NCI-H1105 treated with DMSO at 0.1 percent for 48 hours (cell line): ENCODE measurements around the gene EIF4E2.
"Not testable (repeated sequence)": the region's sequence is repeated elsewhere in the genome, so short reads cannot be mapped to it uniquely, and the experiment has no call there.

Experiments used
- DNase-seq: peaks from one replicate; lab custom pipeline; 2025; lab: John Stamatoyannopoulos, UW

Gene EIF4E2

DNA sequence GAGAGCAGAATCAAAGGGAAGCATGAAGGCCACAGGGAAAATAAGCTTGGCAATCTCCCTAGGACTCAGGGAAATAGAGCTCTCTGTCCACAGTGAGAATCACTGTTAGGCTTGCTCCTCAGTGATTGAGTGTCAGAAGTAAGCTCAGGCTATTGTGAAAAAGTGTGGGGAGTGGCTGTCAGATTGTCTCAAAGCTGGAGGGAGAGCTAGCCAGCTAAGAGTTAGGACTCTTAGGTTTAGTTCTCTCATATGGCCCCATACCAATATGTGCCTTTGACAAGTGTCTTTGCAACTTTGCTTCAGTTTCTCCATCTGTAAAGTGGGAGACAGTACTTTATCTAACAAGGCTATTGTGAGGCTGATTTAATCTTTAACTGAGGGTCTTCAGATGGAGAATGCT lies 17.2 kb downstream of the EIF4E2 start:
- no peak for DNase-seq

DNA sequence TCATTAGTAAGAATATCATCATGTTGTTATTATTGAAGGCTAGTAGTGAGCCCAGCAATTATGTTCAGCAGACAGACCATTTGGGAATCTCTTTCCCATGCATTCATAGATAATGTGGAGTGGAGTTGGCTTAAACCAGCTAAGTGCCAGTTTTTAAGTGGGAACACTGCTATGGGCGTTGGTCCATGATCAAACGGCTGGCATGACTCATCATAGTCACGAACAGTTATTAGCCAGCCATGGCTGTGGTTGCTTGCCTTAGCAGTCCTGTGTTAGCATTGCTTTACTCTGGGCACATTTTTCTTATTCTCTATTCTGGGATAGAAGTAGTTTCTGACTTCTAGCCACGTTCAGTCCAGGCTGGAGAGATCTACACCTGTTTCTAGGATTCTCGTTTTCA lies 17.7 kb downstream of the EIF4E2 start:
- no peak for DNase-seq

DNA sequence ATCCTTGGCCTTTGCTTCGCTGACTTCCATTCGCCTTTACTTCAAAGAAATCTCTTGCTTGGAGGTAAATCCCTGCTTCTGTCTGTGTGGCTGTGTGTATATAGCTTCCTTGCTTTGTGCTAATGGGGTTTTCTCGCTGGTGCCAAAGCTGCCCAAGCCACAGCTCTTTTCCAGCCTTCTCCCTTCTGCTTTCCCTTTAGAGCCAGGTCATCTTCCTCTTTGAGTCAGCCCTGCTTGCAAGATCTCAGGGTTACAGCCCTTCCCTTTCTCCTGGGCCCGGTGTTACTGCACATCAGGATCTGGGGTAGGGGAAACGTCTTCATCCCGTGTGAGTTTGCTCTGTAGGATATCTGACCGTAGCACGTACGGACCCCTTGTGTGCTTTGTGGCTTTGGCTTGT lies 19.1 kb downstream of the EIF4E2 start:
- no peak for DNase-seq

DNA sequence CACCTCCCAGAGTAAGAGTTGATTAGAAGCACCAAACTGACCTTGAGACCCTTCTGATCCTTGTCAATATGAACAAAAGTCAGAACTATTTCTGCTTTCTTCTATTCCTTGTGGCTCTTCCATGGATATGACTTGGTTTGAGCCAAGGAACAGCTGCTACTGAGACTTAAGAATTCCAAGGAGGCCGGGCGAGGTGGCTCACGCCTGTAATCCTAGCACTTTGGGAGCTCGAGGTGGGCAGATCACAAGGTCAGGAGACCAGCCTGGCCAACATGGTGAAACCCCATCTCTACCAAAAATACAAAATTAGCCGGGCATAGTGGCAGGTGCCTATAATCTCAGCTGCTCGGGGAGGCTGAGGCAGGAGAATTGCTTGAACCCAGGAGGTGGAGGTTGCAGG lies 20.0 kb downstream of the EIF4E2 start:
- DNase-seq = not testable (repeated sequence)

DNA sequence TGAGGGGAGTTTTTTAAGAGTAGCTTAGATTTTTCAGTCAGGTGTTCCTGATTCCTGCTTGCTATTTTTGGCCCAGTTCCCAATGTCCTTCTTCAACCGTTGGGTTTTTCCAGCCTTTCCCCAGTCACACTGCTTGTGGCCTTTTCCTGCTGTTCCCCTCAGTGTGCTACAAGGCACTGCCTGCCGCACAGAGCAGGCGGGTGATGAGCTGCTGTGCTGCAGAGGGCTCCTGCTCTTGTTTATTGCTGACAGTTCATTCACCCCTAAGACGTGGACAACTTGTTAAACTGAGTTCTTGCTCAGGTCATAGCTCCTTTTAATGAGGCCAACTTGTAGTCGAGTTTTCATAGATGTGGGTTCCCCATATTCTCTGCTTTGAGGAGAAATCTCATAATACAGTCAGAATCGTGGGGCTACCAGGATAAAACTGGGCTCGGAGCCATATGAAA lies 20.6 kb downstream of the EIF4E2 start:
- DNase-seq = no peak

DNA sequence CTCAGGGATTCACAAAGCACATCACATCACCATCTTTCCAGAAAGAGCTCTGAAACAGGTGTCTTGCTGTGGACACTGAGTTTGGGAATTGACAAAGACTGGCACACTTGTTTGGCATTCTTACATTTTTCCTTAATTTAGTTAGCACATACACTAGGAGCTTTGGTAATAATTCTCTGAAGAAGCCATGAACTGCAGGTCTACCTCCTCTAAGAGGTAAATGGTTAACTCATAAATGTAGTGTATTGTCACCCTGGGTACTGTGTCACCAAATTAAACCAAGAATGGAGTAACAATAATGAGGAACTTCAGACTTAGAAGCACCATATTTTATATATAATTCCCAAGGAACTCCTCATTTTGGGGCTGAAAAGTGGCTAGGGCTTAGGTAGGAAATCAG lies 22.6 kb downstream of the EIF4E2 start:
- no peak for DNase-seq

DNA sequence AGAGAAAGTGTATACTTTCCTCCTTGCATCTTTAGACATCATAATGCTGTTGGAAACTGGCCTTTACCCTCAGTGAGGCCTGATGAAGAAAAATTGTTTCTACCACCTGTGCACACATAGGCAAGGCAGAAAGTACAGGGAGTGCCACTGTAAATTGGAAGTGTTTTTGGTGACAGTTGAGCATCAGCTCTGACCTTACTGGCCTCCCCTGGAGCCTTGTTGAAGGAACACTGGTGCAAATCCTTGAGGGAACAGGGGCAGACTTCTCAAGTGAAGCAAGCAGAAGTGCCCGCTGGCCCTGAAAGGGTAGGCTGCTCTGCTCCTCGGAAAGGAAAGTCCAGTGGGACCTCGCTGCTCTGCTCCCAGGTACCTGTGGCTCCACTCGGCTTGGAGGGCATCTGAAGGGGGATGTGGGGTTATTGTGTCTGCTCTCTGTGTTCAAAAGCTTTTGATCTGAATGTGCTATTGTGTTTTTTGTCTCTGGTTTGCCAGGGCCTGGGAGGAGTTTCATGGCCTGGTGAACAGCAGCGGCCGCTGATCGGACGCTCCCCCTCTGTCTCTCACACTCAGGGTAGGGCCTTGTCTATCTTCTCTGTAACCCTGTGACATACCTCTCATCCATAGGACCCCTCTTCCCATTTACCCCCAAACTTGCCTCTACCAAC lies 23.4 kb downstream of the EIF4E2 start:
- DNase-seq = no peak

GRCh38 chr2:232574674-232575403 lies 24.4 kb downstream of the EIF4E2 start:
- no peak for DNase-seq

GRCh38 chr2:232575404-232575746 lies 24.9 kb downstream of the EIF4E2 start:
- DNase-seq = no peak

GRCh38 chr2:232576995-232577394 lies 26.5 kb downstream of the EIF4E2 start:
- no peak for DNase-seq

DNA sequence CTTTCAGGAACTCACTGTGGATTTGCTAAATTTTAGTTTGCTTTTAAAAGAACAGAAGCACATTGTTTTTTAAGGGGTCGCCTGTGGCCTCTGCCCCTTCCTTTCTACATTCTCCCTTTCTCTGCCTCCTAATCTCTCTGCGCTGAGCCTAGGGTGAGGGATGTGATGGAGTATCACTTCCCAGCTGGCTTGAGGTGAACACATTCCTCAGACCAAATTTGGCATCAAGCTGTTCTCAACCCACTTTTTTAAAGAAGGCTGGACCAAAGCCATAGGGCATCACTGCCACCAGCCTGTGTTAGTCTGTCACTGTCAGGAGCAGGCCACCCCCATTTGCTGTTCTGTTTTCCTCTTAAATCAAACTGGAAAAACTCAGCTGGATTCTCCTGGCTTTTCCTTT lies 27.4 kb downstream of the EIF4E2 start:
- no peak for DNase-seq

DNA sequence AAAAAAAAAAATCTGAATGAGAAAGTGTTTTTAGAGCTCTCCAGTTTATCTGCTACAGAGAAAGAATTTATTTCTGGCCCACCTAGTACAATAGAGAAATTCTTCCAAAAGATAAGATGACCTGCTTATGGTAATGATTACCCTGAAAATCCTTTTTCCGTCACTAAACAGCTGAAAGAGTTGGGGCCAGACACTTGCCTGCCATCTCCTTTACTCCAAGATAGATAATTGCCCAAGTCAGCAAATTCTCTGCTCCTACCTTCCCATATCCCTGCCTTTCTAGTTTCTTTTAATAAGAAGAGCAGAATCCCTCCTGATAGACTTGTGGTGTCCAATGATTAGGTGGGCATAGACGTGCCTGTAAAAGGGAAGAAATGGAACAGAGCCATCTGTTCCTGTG lies 28.1 kb downstream of the EIF4E2 start:
- no peak for DNase-seq

DNA sequence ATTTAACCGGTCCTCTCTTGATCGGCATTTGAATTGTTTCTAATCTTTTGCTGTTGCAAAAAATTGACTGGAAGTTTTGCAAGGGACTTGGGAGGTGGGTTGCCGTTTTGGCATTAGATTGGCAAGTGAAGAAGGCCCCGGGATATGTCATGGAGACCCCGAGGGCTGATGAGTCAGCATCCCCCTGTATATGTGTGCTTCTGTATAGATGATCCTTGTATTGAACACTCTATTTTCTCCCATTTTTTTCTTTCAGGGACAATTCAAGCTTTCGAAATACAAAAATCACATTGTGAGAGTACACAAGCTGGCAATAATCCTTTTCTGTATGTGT lies 30.1 kb downstream of the EIF4E2 start:
- no peak for DNase-seq

DNA sequence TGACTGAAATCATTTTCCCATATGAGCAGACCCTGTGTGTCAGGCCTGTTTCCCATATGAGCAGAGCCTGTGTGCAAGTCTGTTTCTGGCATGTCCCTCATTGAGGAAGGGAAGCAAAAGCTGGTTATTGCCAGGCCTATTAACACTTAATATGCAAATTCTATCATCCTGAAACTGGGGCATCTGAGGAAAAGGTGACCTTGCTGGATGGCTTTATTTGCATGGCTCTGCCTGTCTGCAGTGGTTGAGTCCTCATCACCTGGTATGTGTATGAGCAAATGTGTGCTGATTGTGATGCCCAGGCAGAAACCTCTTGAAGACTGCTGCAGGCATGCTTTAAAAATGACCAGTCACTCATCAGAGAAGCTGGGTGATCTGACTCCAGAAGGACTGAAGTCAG lies 31.2 kb downstream of the EIF4E2 start:
- no peak for DNase-seq

DNA sequence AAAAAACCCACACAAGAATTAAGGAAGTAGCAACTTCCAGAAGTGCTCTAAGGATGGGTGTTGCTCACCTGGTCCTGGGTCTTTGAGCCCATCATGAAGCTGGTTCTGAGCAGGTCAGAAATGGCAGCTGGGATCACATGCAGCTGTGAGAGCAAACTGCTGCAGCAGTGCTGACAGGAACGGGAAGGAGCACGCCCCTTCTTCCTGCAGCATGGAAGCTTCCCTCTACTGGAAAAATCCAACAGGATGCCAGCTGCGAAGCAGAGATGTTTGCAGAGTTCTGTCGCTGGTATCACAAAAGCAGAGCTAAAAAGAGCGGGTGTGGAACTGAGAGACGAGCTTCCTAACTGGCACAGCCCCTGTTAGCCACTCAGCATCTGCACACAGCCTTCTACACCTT lies 33.7 kb downstream of the EIF4E2 start:
- DNase-seq = no peak

DNA sequence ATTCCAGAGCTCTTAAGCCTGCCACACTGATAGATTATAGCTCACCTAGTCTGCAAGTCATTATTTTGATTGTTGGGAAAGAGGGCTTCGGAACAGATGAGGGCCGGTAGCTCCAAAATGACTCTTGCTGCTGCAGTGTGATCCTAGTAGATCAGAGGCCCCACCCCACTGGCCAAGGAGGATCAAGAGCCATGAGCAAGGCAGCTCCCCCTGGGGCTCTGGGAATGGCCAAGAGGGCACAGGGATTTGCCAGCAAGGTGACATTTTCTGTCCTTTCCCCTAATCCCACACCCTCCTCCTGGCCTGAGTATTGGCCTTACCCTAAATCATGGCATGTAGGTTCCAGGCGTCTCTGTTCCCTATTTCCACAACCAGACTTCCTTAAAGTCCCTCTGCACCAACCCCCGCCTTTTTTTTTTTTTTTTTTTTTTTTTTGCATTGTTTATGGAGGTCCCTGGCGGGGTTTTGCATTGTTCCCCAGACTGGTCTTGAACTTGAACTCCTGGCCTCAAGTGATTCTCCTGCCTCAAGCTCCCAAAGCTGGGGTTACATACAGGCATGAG lies 36.5 kb downstream of the EIF4E2 start:
- DNase-seq = no peak

GRCh38 chr2:232587512-232587911 lies 37.0 kb downstream of the EIF4E2 start:
- no peak for DNase-seq

GRCh38 chr2:232588031-232588430 lies 37.5 kb downstream of the EIF4E2 start:
- no peak for DNase-seq

GRCh38 chr2:232588680-232589585 lies 38.4 kb downstream of the EIF4E2 start:
- no peak for DNase-seq

GRCh38 chr2:232592772-232593395 lies 42.4 kb downstream of the EIF4E2 start:
- no peak for DNase-seq

- no peak for DNase-seq
Observed at GRCh38 chr2:232593982-232594381, 43.5 kb downstream of the EIF4E2 start.

DNA sequence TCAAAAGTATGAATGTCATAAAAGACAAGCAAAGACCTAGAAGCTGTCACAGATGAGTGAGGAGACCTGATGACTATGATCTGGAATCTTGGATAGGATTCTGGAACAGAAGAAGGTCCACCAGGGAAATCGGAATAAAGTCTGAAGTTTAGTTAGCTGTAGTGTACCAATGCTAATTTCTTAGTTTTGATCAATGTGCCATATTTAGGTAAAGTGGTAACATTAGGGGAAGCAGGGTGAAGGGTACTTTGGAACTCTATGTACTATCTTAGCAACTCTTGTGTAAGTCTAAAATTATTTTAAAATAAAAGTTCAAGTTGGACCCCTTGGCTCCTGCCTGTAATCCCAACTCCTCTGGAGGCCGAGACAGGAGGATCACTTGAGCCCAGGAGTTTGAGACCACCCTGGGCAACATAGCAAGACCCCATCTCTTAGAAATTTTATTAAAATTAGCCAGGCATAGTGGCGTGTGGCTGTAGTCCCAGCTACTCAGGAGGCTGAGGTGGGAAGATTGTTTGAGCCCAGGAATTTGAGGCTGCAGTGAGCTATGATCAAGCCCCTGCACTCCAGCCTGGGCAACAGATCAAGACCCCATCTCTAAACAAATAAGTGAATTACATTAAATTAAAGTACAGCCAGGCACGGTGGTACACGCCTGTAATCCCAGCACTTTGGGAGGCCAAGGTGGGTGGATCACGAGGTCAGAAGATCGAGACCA lies 47.0 kb downstream of the EIF4E2 start:
- no peak for DNase-seq
